Endothelial cell of umbilical vein (primary cell): ENCODE measurements around the gene ZNF202. TPM values are rescaled to one million over a fixed set of nuclear protein-coding genes. Genes with fewer than 3 reads are reported as not detected.
"Not testable (repeated sequence)": the region's sequence is repeated elsewhere in the genome, so short reads cannot be mapped to it uniquely, and the experiment has no call there.

Experiments
- BruUV-seq: library from RNA; stranded (reverse); fragments of 400-500 nt; replicated peaks from 2 replicates; lab custom pipeline; 2021; lab: Mats Ljungman, UMichigan
- CTCF ChIA-PET: fragments of 300-600, 350-600 bp; sonication (Branson Sonifier 250); formaldehyde crosslinking; loops from one replicate; lab custom pipeline; 2021; ENCODE audit warnings: antibody characterized with exemption, inconsistent platforms; lab: Charles Lee
- POLR2A ChIA-PET: fragments of 300-600, 350-600 bp; sonication (Branson Sonifier 250); formaldehyde crosslinking; loops from one replicate; lab custom pipeline; 2021; ENCODE audit warnings: antibody characterized with exemption, inconsistent platforms; lab: Charles Lee
- DNase-seq: peaks from one replicate; pipeline ENCODE4 v3.0.0-alpha.2; 2011; ENCODE audit warnings: low read depth, low spot score
- FAIRE-seq: peaks from 2 replicates; lab custom pipeline; 2011; peaks lifted over from hg19 to GRCh38; lab: Jason Lieb, UNC
- H2AFZ ChIP-seq: 2 replicates; pipeline ENCODE4 v1.6.0; 2012; ENCODE audit warnings: low read depth, low read length, control low read depth, inconsistent platforms
- H3K27ac ChIP-seq: 2 replicates; pipeline ENCODE4 v1.5.1; 2011; ENCODE audit warnings: low read depth, mild to moderate bottlenecking, control low read depth, low read length, moderate library complexity; ENCODE audit not compliant: insufficient read depth
- H3K27me3 ChIP-seq, 2 experiments: 2 replicates each; pipeline versions ENCODE4 v1.6.0 to v1.6.1; 2011; ENCODE audit warnings: low read length in 2 of 2, mixed read lengths in 1 of 2; ENCODE audit not compliant: control insufficient read depth in 2 of 2, insufficient read depth in 2 of 2
- H3K36me3 ChIP-seq, 2 experiments: 2 replicates in 1 of 2; 3 replicates in 1 of 2; pipeline ENCODE4 v1.5.1; 2011; ENCODE audit warnings: low read length in 2 of 2, mild to moderate bottlenecking in 1 of 2, moderate library complexity in 1 of 2; ENCODE audit not compliant: control insufficient read depth in 2 of 2, insufficient read depth in 2 of 2; ENCODE audit errors: extremely low read depth in 1 of 2
- H3K4me1 ChIP-seq: 3 replicates; pipeline ENCODE4 v1.5.1; 2011; ENCODE audit warnings: mild to moderate bottlenecking, low read length; ENCODE audit not compliant: control insufficient read depth, insufficient read depth; ENCODE audit errors: extremely low read depth
- H3K4me2 ChIP-seq: 2 replicates; pipeline ENCODE4 v1.6.1; 2011; ENCODE audit warnings: low read length, control low read depth, mixed read lengths; ENCODE audit not compliant: insufficient read depth
- H3K4me3 ChIP-seq, 3 experiments: fragments of 200-600 bp in 1 of 3; sonication (generic), shearing (Covaris generic) in 1 of 3; replicated peaks in 1 of 3; 2 replicates each; pipeline ENCODE4 v1.5.1; 2011 to 2016; ENCODE audit warnings: control low read depth in 3 of 3, low read length in 3 of 3, mild to moderate bottlenecking in 2 of 3, inconsistent platforms in 1 of 3, low read depth in 1 of 3, moderate library complexity in 1 of 3; ENCODE audit not compliant: insufficient read depth in 1 of 3
- H3K79me2 ChIP-seq: 2 replicates; pipeline ENCODE4 v1.6.0; 2012; ENCODE audit warnings: low read length, inconsistent platforms; ENCODE audit not compliant: control insufficient read depth, insufficient read depth
- H3K9ac ChIP-seq: replicated peaks from 2 replicates; pipeline ENCODE3; 2011; ENCODE audit warnings: low read length, control low read depth; ENCODE audit not compliant: insufficient read depth; ENCODE audit errors: extremely low read depth
- H3K9me1 ChIP-seq: replicated peaks from 3 replicates; pipeline ENCODE4 v1.6.0; 2011; ENCODE audit warnings: mild to moderate bottlenecking, low read length; ENCODE audit not compliant: control insufficient read depth, insufficient read depth; ENCODE audit errors: extremely low read depth
- H3K9me3 ChIP-seq: replicated peaks from 2 replicates; pipeline ENCODE4 v1.5.1; 2012; ENCODE audit warnings: low read length, inconsistent platforms; ENCODE audit not compliant: control insufficient read depth, insufficient read depth
- H4K20me1 ChIP-seq: replicated peaks from 2 replicates; pipeline ENCODE3; 2011; ENCODE audit warnings: mild to moderate bottlenecking, low read length; ENCODE audit not compliant: control insufficient read depth, insufficient read depth; ENCODE audit errors: extremely low read depth
- CTCF ChIP-seq, 2 donors: IDR thresholded peaks; 1 replicate in 1 of 2; 2 replicates in 1 of 2; pipeline ENCODE4 v1.5.1; 2011; ENCODE audit warnings: low read length in 2 of 2, mild to moderate bottlenecking in 2 of 2, moderate library complexity in 2 of 2, control low read depth in 1 of 2, inconsistent platforms in 1 of 2, low read depth in 1 of 2; ENCODE audit not compliant: insufficient read depth in 1 of 2; ENCODE audit errors: extremely low read depth in 1 of 2
- EZH2 ChIP-seq: IDR thresholded peaks from 2 replicates; pipeline ENCODE4 v1.6.1; 2012; ENCODE audit warnings: borderline replicate concordance, low read depth, mild to moderate bottlenecking, moderate library complexity, low read length, inconsistent platforms; ENCODE audit not compliant: severe bottlenecking
- FOS ChIP-seq: IDR thresholded peaks from 2 replicates; pipeline ENCODE4 v1.6.1; 2011; ENCODE audit warnings: mild to moderate bottlenecking, low read length, moderate library complexity, borderline replicate concordance; ENCODE audit not compliant: insufficient read depth
- GATA2 ChIP-seq: IDR thresholded peaks from 2 replicates; pipeline ENCODE4 v1.7.0; 2011; ENCODE audit warnings: low read depth, mild to moderate bottlenecking, moderate library complexity, mixed read lengths, low read length; ENCODE audit not compliant: insufficient read length, insufficient read depth
- JUN ChIP-seq: IDR thresholded peaks from 2 replicates; pipeline ENCODE4 v1.6.1; 2011; ENCODE audit warnings: borderline replicate concordance, low read depth; ENCODE audit not compliant: insufficient read length, insufficient read depth
- MYC ChIP-seq: IDR thresholded peaks from one replicate; pipeline ENCODE4 v1.6.1; 2011; ENCODE audit warnings: mild to moderate bottlenecking, low read depth, low read length
- POLR2A ChIP-seq: IDR thresholded peaks from 2 replicates; pipeline ENCODE4 v1.6.1; 2012; ENCODE audit warnings: low read depth, mild to moderate bottlenecking, control low read depth, low read length
- POLR2AphosphoS5 ChIP-seq: IDR thresholded peaks from 2 replicates; pipeline ENCODE4 v1.6.1; 2012; ENCODE audit warnings: low read depth, mild to moderate bottlenecking, control low read depth, low read length, moderate library complexity; ENCODE audit not compliant: insufficient read depth
- dilution Hi-C: fragments of 300-500 bp; cut with MboI; formaldehyde crosslinking; loops from one replicate; pipeline ENCODE4 v1.15.0; 2019; ENCODE audit warnings: low sequenced_read_pairs; ENCODE audit not compliant: extremely low pct_ligation_motif_present
- intact Hi-C: fragments of 100-400 bp; cut with micrococcal nuclease; formaldehyde crosslinking; loops from one replicate; pipeline ENCODE4 v1.10.0; 2022
- polyA plus RNA-seq, 4 experiments: library from polyadenylated mRNA; depleted of rRNA in 3 of 4; stranded (reverse) in 3 of 4; unstranded in 1 of 4; fragments of >200 nt; gene quantifications; 2 replicates each; pipeline versions ENCODE4 v1.2.1 to v1.2.3, GENCODE V29; 2011 to 2012; ENCODE audit warnings: missing spikeins in 1 of 4
- total RNA-seq: library from RNA; stranded (reverse); gene quantifications from 2 replicates; pipeline ENCODE4 v1.2.3, GENCODE V29; 2021
- TF ChIP-seq, protein P1 (sequence below): IDR thresholded peaks from 2 replicates; pipeline ENCODE4 v1.6.1; 2011; ENCODE audit not compliant: insufficient read depth, insufficient read length

ZNF202 gene
- total and polyA plus RNA-seq, 2 donors (not counting 3 experiments of a cell fraction or from before 2014, with no cell fraction given) = 6.5 to 12.3 TPM

DNA sequence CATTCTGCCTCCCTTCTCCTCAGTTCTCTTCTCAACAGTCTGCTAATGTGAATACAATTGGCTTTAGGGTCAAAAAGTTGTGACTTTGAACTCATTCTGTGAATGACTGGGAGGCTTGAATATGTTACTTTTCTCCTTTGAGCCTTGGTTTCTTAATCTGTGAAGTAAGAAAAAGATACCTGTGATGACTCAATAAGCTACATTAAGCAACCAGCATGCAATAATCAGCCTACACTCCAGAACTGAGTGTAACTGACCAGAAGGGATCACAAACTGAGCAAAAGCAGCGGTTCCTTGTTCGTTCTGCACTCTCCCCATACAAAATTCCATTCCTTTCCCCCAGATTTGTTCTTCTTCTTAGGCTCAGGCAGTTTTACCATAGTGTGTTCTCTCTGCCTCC, 23.4 kb downstream of the ZNF202 start:
- TF ChIP-seq POLR2AphosphoS5 = no peak
- no peak for TF ChIP-seq JUN
- no peak for TF ChIP-seq EZH2
- no peak for TF ChIP-seq POLR2A
- TF ChIP-seq FOS = no peak
- no peak for TF ChIP-seq CTCF (IDR thresholded peaks at IDR 0.05; ENCODE audit: extremely low read depth in 1 of 2, insufficient read depth in 1 of 2, low read depth in 1 of 2, low read length in 2 of 2)
- TF ChIP-seq, protein P1, sequence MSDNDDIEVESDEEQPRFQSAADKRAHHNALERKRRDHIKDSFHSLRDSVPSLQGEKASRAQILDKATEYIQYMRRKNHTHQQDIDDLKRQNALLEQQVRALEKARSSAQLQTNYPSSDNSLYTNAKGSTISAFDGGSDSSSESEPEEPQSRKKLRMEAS = no peak
- TF ChIP-seq GATA2 = no peak
- no peak for TF ChIP-seq MYC
- Histone ChIP-seq H3K9me1 (no peaks in the 10 kb centered on the region), H3K4me1 (no peaks in the 10 kb centered on the region), H3K4me3 (no peak overlapping the region), H3K36me3 (no peaks in the 10 kb centered on the region), H3K4me2 (no peak overlapping the region), H3K79me2 (no peaks in the 10 kb centered on the region), H3K27me3 (peaks cover 4 to 9% of the 10 kb centered on the region in 2 experiments), H3K9ac (no peak overlapping the region), H2AFZ (no peak overlapping the region), H4K20me1 (no peaks in the 10 kb centered on the region), H3K27ac (no peak overlapping the region), H3K9me3 (no peaks in the 10 kb centered on the region)
- ChIA-PET POLR2A (no interaction called here), CTCF (interaction anchor here (5.8 kb wide), 1 partner anchor 11 kb away, joined by 44 read pairs; no protein-coding TSS in a partner anchor)
- dilution Hi-C loops (no loop called here), intact Hi-C loops (no loop called here)
- no TSS peak for BruUV-seq
- DNase-seq = no peak
- FAIRE-seq = no peak

- POLR2A ChIA-PET, H3K9me3 ChIP-seq, BruUV-seq, dilution Hi-C loops, H2AFZ ChIP-seq, FAIRE-seq, H3K4me3 ChIP-seq, H3K4me2 ChIP-seq, H3K9ac ChIP-seq, DNase-seq, H3K36me3 ChIP-seq, H3K79me2 ChIP-seq, intact Hi-C loops, H3K27ac ChIP-seq, H3K9me1 ChIP-seq, H4K20me1 ChIP-seq, H3K4me1 ChIP-seq, H3K27me3 ChIP-seq: not testable (repeated sequence)
- CTCF ChIA-PET = interaction anchor here (0.6 to 9.0 kb wide), 6 partner anchors 10 to 132 kb away, joined by 3 to 302 read pairs (median 8); no protein-coding TSS in a partner anchor
These were observed 28.8 kb downstream of the ZNF202 start for GRCh38 chr11:123712627-123713026.
